Measurements from ENCODE around the gene CAMSAP1.

DNA sequence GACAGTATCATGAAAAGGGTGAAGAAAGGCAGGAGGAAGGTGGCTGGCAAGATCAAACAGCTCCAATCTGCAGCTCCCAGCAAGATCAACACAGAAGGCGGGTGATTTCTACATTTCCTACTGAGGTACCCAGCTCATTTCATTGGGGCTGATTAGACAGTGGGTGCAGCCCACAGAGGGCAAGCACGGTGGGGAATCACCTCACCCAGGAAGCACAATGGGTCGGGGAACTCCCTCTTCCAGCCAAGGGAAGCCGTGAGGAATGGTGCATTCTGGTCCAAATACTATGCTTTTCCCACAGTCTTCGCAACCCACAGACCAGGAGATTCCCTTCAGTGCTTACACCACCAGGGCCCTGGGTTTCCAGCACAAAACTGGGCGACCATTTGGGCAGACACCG is 66.8 kb downstream of the CAMSAP1 start:
- TF ChIP-seq, protein P1, sequence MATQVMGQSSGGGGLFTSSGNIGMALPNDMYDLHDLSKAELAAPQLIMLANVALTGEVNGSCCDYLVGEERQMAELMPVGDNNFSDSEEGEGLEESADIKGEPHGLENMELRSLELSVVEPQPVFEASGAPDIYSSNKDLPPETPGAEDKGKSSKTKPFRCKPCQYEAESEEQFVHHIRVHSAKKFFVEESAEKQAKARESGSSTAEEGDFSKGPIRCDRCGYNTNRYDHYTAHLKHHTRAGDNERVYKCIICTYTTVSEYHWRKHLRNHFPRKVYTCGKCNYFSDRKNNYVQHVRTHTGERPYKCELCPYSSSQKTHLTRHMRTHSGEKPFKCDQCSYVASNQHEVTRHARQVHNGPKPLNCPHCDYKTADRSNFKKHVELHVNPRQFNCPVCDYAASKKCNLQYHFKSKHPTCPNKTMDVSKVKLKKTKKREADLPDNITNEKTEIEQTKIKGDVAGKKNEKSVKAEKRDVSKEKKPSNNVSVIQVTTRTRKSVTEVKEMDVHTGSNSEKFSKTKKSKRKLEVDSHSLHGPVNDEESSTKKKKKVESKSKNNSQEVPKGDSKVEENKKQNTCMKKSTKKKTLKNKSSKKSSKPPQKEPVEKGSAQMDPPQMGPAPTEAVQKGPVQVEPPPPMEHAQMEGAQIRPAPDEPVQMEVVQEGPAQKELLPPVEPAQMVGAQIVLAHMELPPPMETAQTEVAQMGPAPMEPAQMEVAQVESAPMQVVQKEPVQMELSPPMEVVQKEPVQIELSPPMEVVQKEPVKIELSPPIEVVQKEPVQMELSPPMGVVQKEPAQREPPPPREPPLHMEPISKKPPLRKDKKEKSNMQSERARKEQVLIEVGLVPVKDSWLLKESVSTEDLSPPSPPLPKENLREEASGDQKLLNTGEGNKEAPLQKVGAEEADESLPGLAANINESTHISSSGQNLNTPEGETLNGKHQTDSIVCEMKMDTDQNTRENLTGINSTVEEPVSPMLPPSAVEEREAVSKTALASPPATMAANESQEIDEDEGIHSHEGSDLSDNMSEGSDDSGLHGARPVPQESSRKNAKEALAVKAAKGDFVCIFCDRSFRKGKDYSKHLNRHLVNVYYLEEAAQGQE (IDR thresholded peaks at IDR 0.05; ENCODE audit: low read depth): no peak
- TF ChIP-seq TAF1 (IDR thresholded peaks at IDR 0.05; ENCODE audit: low read depth): no peak
- TF ChIP-seq EGR1 (IDR thresholded peaks at IDR 0.05): no peak
- TF ChIP-seq, protein P2, sequence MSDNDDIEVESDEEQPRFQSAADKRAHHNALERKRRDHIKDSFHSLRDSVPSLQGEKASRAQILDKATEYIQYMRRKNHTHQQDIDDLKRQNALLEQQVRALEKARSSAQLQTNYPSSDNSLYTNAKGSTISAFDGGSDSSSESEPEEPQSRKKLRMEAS (IDR thresholded peaks at IDR 0.05): no peak
- TF ChIP-seq RAD21 (IDR thresholded peaks at IDR 0.05; ENCODE audit: low read depth): no peak
- no peak for TF ChIP-seq TCF12 (IDR thresholded peaks at IDR 0.05; ENCODE audit: low read depth)
- TF ChIP-seq CREB1 (IDR thresholded peaks at IDR 0.05; ENCODE audit: low read depth): no peak
- no peak for TF ChIP-seq YY1 (IDR thresholded peaks at IDR 0.05; ENCODE audit: low read depth)
- TF ChIP-seq NFIC (IDR thresholded peaks at IDR 0.05): no peak
